HepG2 (cell line): ENCODE measurements around the gene CLEC7A. TPM values are rescaled to one million over a fixed set of nuclear protein-coding genes. Genes with fewer than 3 reads are reported as not detected.

Experiments
- ATAC-seq: fragments of 200-7000 bp; cut with Tn5 transposase; 3 replicates; pipeline ENCODE4 v1.9.1; 2020; ENCODE audit warnings: mild to moderate bottlenecking, moderate library complexity
- BruUV-seq: library from RNA; stranded (reverse); fragments of 400-500 nt; replicated peaks from 2 replicates; lab custom pipeline; 2021; lab: Mats Ljungman, UMichigan
- CTCF ChIA-PET: fragments of 300-600 bp; formaldehyde crosslinking; extraction: SDS; loops from one replicate; lab custom pipeline; 2021; ENCODE audit warnings: low total read pairs, inconsistent platforms, low intra/inter-chr PET ratio; lab: Yijun Ruan, JAX
- POLR2A ChIA-PET: fragments of 350-600 bp; sonication (Branson Sonifier 250); formaldehyde crosslinking; loops from one replicate; lab custom pipeline; 2020; ENCODE audit warnings: antibody characterized with exemption, inconsistent platforms; lab: Yijun Ruan, JAX
- DNase-seq: peaks from one replicate; pipeline ENCODE4 v3.0.0-alpha.2; 2015; ENCODE audit warnings: low spot score
- FAIRE-seq: peaks from 3 replicates; lab custom pipeline; 2011; peaks lifted over from hg19 to GRCh38; lab: Jason Lieb, UNC
- H2AFZ ChIP-seq: one replicate; pipeline ENCODE4 v1.6.1; 2011; ENCODE audit warnings: low read length, inconsistent platforms
- H3K27ac ChIP-seq: fragments of 300-600 bp; 3 replicates; pipeline ENCODE4 v1.8.0; 2011; ENCODE audit warnings: mixed run types, mild to moderate bottlenecking, mixed read lengths, low read length, inconsistent platforms; ENCODE audit not compliant: insufficient read depth; ENCODE audit errors: extremely low read length
- H3K27me3 ChIP-seq, 2 experiments: fragments of 200-600 bp in 1 of 2; 2 replicates in 1 of 2; 3 replicates in 1 of 2; pipeline versions ENCODE4 v1.6.0 to v1.8.0; 2011; ENCODE audit warnings: low read length in 2 of 2, mild to moderate bottlenecking in 2 of 2, moderate library complexity in 2 of 2, inconsistent platforms in 1 of 2; ENCODE audit not compliant: insufficient read depth in 2 of 2, control insufficient read depth in 1 of 2
- H3K36me3 ChIP-seq, 2 experiments: fragments of 200-600 bp in 1 of 2; replicated peaks in 1 of 2; 2 replicates in 1 of 2; 3 replicates in 1 of 2; pipeline versions ENCODE4 v1.5.1 to v1.8.0; 2011; ENCODE audit warnings: low read length in 2 of 2, inconsistent platforms in 1 of 2; ENCODE audit not compliant: insufficient read depth in 2 of 2, control insufficient read depth in 1 of 2
- H3K4me1 ChIP-seq: 2 replicates; pipeline ENCODE4 v1.5.1; 2012; ENCODE audit warnings: low read length, inconsistent platforms; ENCODE audit not compliant: insufficient read depth
- H3K4me2 ChIP-seq: 2 replicates; pipeline ENCODE4 v1.6.0; 2011; ENCODE audit warnings: low read depth, low read length, inconsistent platforms
- H3K4me3 ChIP-seq, 3 experiments: fragments of 200-600 bp in 1 of 3; sonication (generic), shearing (Covaris generic) in 1 of 3; replicated peaks in 1 of 3; 2 replicates each; pipeline ENCODE4 v1.5.1; 2011 to 2016; ENCODE audit warnings: low read length in 3 of 3, inconsistent platforms in 2 of 3, low read depth in 2 of 3, mild to moderate bottlenecking in 2 of 3, control low read depth in 1 of 3, mixed read lengths in 1 of 3; ENCODE audit not compliant: insufficient read depth in 1 of 3
- H3K79me2 ChIP-seq: one replicate; pipeline ENCODE4 v1.6.1; 2011; ENCODE audit warnings: low read length, inconsistent platforms; ENCODE audit not compliant: insufficient read depth
- H3K9ac ChIP-seq: 2 replicates; pipeline ENCODE4 v1.6.0; 2011; ENCODE audit warnings: mild to moderate bottlenecking, low read depth, low read length, inconsistent platforms; ENCODE audit not compliant: insufficient read depth
- H3K9me3 ChIP-seq: 2 replicates; pipeline ENCODE4 v1.5.1; 2012; ENCODE audit warnings: mild to moderate bottlenecking, low read length
- H4K20me1 ChIP-seq: 2 replicates; pipeline ENCODE4 v1.6.0; 2011; ENCODE audit warnings: inconsistent platforms, mild to moderate bottlenecking, low read length, moderate library complexity; ENCODE audit not compliant: insufficient read depth
- AHR ChIP-seq: IDR thresholded peaks from 2 replicates; pipeline ENCODE4 v1.6.1; 2018; ENCODE audit warnings: missing genetic modification reagents, missing compliant biosample characterization
- HNF4A ChIP-seq: sonication (generic); formaldehyde crosslinking; IDR thresholded peaks from 2 replicates; pipeline ENCODE4 v1.4.0; 2020; ENCODE audit warnings: missing genetic modification reagents
- TRAFD1 ChIP-seq: sonication (generic); formaldehyde crosslinking; IDR thresholded peaks from 2 replicates; pipeline ENCODE4 v1.5.1; 2020; ENCODE audit warnings: missing genetic modification reagents, mild to moderate bottlenecking, borderline replicate concordance
- ZNF10 ChIP-seq: sonication (generic); formaldehyde crosslinking; IDR thresholded peaks from 2 replicates; pipeline ENCODE4 v1.4.0; 2020; ENCODE audit warnings: mild to moderate bottlenecking, low read depth, missing genetic modification reagents, borderline replicate concordance
- ZNF678 ChIP-seq: sonication (generic); formaldehyde crosslinking; IDR thresholded peaks from 2 replicates; pipeline ENCODE4 v1.4.0; 2020; ENCODE audit warnings: mild to moderate bottlenecking, missing genetic modification reagents
- ZNF775 ChIP-seq: sonication (generic); formaldehyde crosslinking; IDR thresholded peaks from 2 replicates; pipeline ENCODE4 v1.4.0; 2020; ENCODE audit warnings: missing genetic modification reagents, mild to moderate bottlenecking, moderate library complexity, borderline replicate concordance
- ZXDC ChIP-seq: sonication (generic); formaldehyde crosslinking; IDR thresholded peaks from 2 replicates; pipeline ENCODE4 v1.5.0; 2020; ENCODE audit warnings: mild to moderate bottlenecking, missing genetic modification reagents
- WGBS: methylation state at CpG from one replicate; pipeline ENCODE4 v1.1.6; 2017; ENCODE audit warnings: low lambda C conversion rate; 5-methylcytosine and 5-hydroxymethylcytosine counted together
- in situ Hi-C: cut with HindIII; loops from 2 replicates; pipeline ENCODE4 v1.10.0; 2017; ENCODE audit warnings: low pct_unique_long_range_greater_than_20kb; ENCODE audit not compliant: extremely low pct_ligation_motif_present
- intact Hi-C: fragments of 100-400 bp; cut with micrococcal nuclease; formaldehyde crosslinking; loops from one replicate; pipeline ENCODE4 v1.10.0; 2022; ENCODE audit not compliant: unreplicated experiment
- polyA plus RNA-seq, 8 experiments: library from polyadenylated mRNA; depleted of rRNA in 3 of 8; stranded (reverse) in 7 of 8; unstranded in 1 of 8; fragments of >200 nt; fragmentation: Illumina TruSeq in 4 of 8; extraction: Trizol in 4 of 8; gene quantifications; 2 replicates each; pipeline versions ENCODE4 v1.2.1 to v1.2.3, GENCODE V29; 2011 to 2016; ENCODE audit warnings: low read depth in 4 of 8, missing spikeins in 1 of 8, mixed read lengths in 1 of 8; ENCODE audit not compliant: insufficient read depth in 1 of 8
- total RNA-seq, 5 experiments: library from RNA; depleted of rRNA; stranded (reverse); fragments of >200 nt; fragmentation: Illumina TruSeq; extraction: Trizol; gene quantifications; 2 replicates each; pipeline ENCODE4 v1.2.3, GENCODE V29; 2016; ENCODE audit warnings: low read depth in 1 of 5
- TF ChIP-seq, protein P1 (sequence below): sonication (generic); formaldehyde crosslinking; IDR thresholded peaks from 2 replicates; pipeline ENCODE4 v1.8.1; 2023; ENCODE audit warnings: mild to moderate bottlenecking, missing genetic modification reagents

Gene CLEC7A
- total and polyA plus RNA-seq, 2 of the 13 experiments (the other 11 are each of a cell fraction or from before 2014, with no cell fraction given), result not detected

GRCh38 chr12:10072131-10072530 lies 57.9 kb downstream of the CLEC7A start:
- no TSS peak for BruUV-seq
- no peak for FAIRE-seq

DNA sequence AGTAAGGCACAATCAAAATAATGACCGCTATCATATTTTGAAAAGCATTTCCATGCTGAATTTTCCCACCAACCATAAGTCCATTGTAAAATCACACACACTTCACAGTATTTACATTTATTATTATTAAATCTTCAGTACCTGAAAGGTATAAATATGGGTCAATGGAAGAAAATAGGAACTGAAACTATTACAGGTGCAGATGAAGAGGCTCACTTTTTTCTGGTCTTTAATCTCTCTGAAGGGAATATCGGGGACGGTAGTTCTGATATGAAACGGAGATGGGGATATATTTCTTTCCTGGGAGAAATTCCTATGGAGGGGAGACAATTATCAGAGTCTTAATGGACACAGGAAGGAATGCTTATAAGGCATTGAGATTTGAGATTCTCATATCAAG lies 59.6 kb downstream of the CLEC7A start:
- Histone ChIP-seq H3K4me3 (no peak overlapping the region), H3K79me2 (no peaks in the 10 kb centered on the region), H3K9me3 (no peaks in the 10 kb centered on the region), H3K27me3 (peaks cover 2 to 4% of the 10 kb centered on the region in 2 experiments; a peak in 1 of 5 replicates), H4K20me1 (no peaks in the 10 kb centered on the region), H2AFZ (no peak overlapping the region), H3K36me3 (no peaks in the 10 kb centered on the region), H3K27ac (no peak overlapping the region), H3K4me2 (no peak overlapping the region), H3K4me1 (no peaks in the 10 kb centered on the region), H3K9ac (no peak overlapping the region)
- ATAC-seq, result no peak
- in situ Hi-C loops (no loop called here), intact Hi-C loops (no loop called here)
- no TSS peak for BruUV-seq
- TF ChIP-seq HNF4A (no peak), ZXDC (CRISPR knock-in tag) (no peak), AHR (CRISPR knock-in tag) (no peak)
- TF ChIP-seq, protein P1, sequence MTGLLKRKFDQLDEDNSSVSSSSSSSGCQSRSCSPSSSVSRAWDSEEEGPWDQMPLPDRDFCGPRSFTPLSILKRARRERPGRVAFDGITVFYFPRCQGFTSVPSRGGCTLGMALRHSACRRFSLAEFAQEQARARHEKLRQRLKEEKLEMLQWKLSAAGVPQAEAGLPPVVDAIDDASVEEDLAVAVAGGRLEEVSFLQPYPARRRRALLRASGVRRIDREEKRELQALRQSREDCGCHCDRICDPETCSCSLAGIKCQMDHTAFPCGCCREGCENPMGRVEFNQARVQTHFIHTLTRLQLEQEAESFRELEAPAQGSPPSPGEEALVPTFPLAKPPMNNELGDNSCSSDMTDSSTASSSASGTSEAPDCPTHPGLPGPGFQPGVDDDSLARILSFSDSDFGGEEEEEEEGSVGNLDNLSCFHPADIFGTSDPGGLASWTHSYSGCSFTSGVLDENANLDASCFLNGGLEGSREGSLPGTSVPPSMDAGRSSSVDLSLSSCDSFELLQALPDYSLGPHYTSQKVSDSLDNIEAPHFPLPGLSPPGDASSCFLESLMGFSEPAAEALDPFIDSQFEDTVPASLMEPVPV, result no peak
- WGBS, result 11% methylated on average over 4 of the region's 4 CpGs
- no peak for DNase-seq
- no peak for FAIRE-seq
- POLR2A ChIA-PET, result no interaction called here
- CTCF ChIA-PET, result no interaction called here

More at GRCh38 chr12:10072131-10072530, 57.9 kb downstream of the CLEC7A start:
- in situ Hi-C loops, result no loop called here
- intact Hi-C loops, result no loop called here
- POLR2A ChIA-PET, result no interaction called here
- Histone ChIP-seq H3K4me2 (no peak overlapping the region), H3K9ac (no peak overlapping the region), H3K27me3 (peaks cover 2 to 4% of the 10 kb centered on the region in 2 experiments; a peak in 1 of 5 replicates), H3K9me3 (no peaks in the 10 kb centered on the region), H2AFZ (no peak overlapping the region), H3K79me2 (no peaks in the 10 kb centered on the region), H3K4me3 (no peak overlapping the region), H4K20me1 (no peaks in the 10 kb centered on the region), H3K27ac (no peak overlapping the region), H3K36me3 (no peaks in the 10 kb centered on the region), H3K4me1 (no peaks in the 10 kb centered on the region)
- CTCF ChIA-PET, result no interaction called here
- DNase-seq, result no peak
- TF ChIP-seq ZNF678 (no peak), ZNF775 (no peak), TRAFD1 (no peak), ZNF10 (CRISPR knock-in tag) (no peak)
- WGBS, result 4% methylated on average over 2 of the region's 2 CpGs
- ATAC-seq, result no peak
